Loucy (cell line): ENCODE data around the gene CAMK1D.

Experiments
- EZH2phosphoT487 ChIP-seq: fragments of 200-600 bp; IDR thresholded peaks from 2 replicates; pipeline ENCODE4 v1.6.1; 2018; ENCODE audit warnings: antibody characterized with exemption, mild to moderate bottlenecking, moderate library complexity, borderline replicate concordance
- TF ChIP-seq, protein P1 (sequence below): fragments of 200-600 bp; sonication (generic); conservative IDR thresholded peaks from 2 replicates; pipeline ENCODE4 v1.5.1; 2014; ENCODE audit warnings: mild to moderate bottlenecking, antibody characterized with exemption, low read length

DNA sequence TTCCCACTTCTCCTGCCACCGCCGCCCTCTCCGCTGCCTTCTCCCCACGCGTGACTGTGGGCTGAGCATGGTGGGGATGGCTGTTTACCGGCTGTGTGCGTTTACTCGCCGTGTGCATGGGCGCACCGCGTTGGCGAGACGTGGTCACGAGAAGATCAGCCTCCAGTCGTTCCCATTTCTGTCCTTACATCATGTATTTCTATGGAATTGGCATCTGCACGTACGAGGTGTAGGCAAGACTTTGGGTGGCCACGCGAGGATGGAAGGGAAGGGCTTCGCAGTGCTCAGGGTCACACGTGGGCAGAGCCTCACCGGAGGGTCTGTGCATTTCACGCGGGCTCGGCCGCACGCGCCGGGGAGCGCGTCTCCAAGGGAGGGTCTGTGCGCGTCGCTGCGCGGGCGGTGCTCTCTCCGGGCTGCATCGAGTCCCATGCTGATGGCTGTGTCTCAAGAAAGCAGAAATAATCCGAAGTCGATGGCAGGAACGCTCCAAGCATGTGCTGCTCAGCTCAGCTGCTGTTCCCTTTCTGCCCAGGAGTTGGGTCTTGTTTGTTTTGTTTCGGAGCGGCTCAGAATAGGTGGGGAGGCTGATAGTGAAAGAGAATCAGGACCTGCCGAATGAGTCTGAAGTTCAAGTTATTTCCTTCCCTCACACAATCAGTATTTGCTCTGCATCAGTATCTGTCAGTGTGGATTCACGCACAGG is 973 bp downstream of the CAMK1D start:
- TF ChIP-seq, protein P1, sequence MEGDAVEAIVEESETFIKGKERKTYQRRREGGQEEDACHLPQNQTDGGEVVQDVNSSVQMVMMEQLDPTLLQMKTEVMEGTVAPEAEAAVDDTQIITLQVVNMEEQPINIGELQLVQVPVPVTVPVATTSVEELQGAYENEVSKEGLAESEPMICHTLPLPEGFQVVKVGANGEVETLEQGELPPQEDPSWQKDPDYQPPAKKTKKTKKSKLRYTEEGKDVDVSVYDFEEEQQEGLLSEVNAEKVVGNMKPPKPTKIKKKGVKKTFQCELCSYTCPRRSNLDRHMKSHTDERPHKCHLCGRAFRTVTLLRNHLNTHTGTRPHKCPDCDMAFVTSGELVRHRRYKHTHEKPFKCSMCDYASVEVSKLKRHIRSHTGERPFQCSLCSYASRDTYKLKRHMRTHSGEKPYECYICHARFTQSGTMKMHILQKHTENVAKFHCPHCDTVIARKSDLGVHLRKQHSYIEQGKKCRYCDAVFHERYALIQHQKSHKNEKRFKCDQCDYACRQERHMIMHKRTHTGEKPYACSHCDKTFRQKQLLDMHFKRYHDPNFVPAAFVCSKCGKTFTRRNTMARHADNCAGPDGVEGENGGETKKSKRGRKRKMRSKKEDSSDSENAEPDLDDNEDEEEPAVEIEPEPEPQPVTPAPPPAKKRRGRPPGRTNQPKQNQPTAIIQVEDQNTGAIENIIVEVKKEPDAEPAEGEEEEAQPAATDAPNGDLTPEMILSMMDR: no peak
- no peak for TF ChIP-seq EZH2phosphoT487
